ENCODE results near the gene SLC13A2. TPM values are rescaled to one million over a fixed set of nuclear protein-coding genes. Genes with fewer than 3 reads are reported as not detected.

SLC13A2 gene
- total and polyA plus RNA-seq, 2 of the 4 experiments (the other 2 are of a cell fraction): not detected

DNA sequence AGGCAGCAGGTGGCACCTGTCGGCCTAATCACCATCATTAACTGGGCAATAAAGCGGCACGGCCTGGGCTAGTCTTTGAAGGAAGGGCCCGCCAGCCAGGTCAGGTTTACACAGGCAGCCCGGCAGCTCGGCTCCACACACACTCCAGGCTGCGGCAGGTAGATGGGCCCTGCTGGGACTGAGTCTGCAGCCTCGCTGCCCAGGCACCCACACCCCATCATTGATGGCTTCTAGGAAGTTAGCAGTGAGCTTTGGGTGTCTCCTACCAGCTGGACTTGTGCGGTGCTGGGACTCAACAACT is 25.9 kb downstream of the SLC13A2 start:
- Histone ChIP-seq H2AFZ (replicated peaks; ENCODE audit: low read length, poor library complexity) (no peak overlapping the region), H2AK5ac (ENCODE audit: low read depth, low read length) (no peak overlapping the region), H3K56ac (ENCODE audit: extremely low read depth, insufficient read depth, low read length) (no peak overlapping the region), H3K23ac (ENCODE audit: low read depth, low read length) (no peak overlapping the region), H2BK120ac (ENCODE audit: low read depth, low read length) (no peak overlapping the region), H3K79me1 (ENCODE audit: low read depth in 1 of 2, low read length in 2 of 2) (no peaks in the 10 kb centered on the region), H3K14ac (replicated peaks; ENCODE audit: low read depth, low read length) (no peak overlapping the region), H3K18ac (ENCODE audit: low read depth, low read length) (no peak overlapping the region), H2BK15ac (ENCODE audit: low read depth, low read length) (no peak overlapping the region), H3K4me1 (ENCODE audit: control insufficient read depth, insufficient read depth, low read length) (no peaks in the 10 kb centered on the region), H4K20me1 (ENCODE audit: insufficient read depth, low read length) (0 out of 2 replicates have a peak, but pooled peaks cover 5% of the 10 kb centered on the region), H3K9me1 (ENCODE audit: insufficient read depth, low read length) (no peaks in the 10 kb centered on the region), H3K27me3 (ENCODE audit: control insufficient read depth, insufficient read depth, low read length) (peaks cover 46% of the 10 kb centered on the region), H2AK9ac (replicated peaks; ENCODE audit: low read depth, low read length, poor library complexity) (no peak overlapping the region), H2BK5ac (ENCODE audit: low read depth, low read length, poor library complexity, severe bottlenecking) (no peak overlapping the region), H2BK20ac (ENCODE audit: low read depth, low read length) (no peak overlapping the region), H4K5ac (ENCODE audit: low read depth, low read length) (no peak overlapping the region), H3K9ac (ENCODE audit: low read depth, low read length) (no peak overlapping the region), H3K36me3 (ENCODE audit: control insufficient read depth, insufficient read depth, low read length) (no peaks in the 10 kb centered on the region), H3K4me3 (ENCODE audit: insufficient read depth, low read depth, low read length) (no peak overlapping the region), H3K4me2 (ENCODE audit: low read depth, low read length) (no peak overlapping the region), H4K8ac (ENCODE audit: low read depth in 2 of 2, low read length in 2 of 2) (no peak overlapping the region), H3K4ac (ENCODE audit: low read depth, low read length) (no peak overlapping the region), H3K27ac (ENCODE audit: insufficient read depth, low read length) (no peak overlapping the region), H4K91ac (ENCODE audit: insufficient read depth, low read depth, low read length) (no peak overlapping the region), H3K9me3 (ENCODE audit: control insufficient read depth, insufficient read depth, low read length) (no peaks in the 10 kb centered on the region)
- TF ChIP-seq RFX5 (IDR thresholded peaks at IDR 0.05; ENCODE audit: low read depth, low read length) (no peak), BHLHE40 (IDR thresholded peaks at IDR 0.05; ENCODE audit: low read depth, low read length) (no peak), CHD1 (IDR thresholded peaks at IDR 0.05; ENCODE audit: low read depth, low read length) (no peak), RAD21 (IDR thresholded peaks at IDR 0.05; ENCODE audit: low read length) (no peak), POLR2A (IDR thresholded peaks at IDR 0.05; ENCODE audit: low read depth, low read length) (no peak), NFE2L2 (IDR thresholded peaks at IDR 0.05; ENCODE audit: low read depth, low read length) (no peak), MAFK (IDR thresholded peaks at IDR 0.05; ENCODE audit: low read depth, low read length) (no peak), FOS (IDR thresholded peaks at IDR 0.05; ENCODE audit: low read depth, low read length) (no peak), MAZ (IDR thresholded peaks at IDR 0.05; ENCODE audit: borderline replicate concordance, low read depth, low read length) (no peak), MXI1 (IDR thresholded peaks at IDR 0.05; ENCODE audit: borderline replicate concordance, low read depth, low read length) (no peak), CEBPB (IDR thresholded peaks at IDR 0.05; ENCODE audit: low read depth, low read length) (no peak), SMC3 (IDR thresholded peaks at IDR 0.05; ENCODE audit: low read depth, low read length) (no peak), RCOR1 (IDR thresholded peaks at IDR 0.05; ENCODE audit: insufficient replicate concordance, low read length) (no peak)
- TF ChIP-seq, protein P1, sequence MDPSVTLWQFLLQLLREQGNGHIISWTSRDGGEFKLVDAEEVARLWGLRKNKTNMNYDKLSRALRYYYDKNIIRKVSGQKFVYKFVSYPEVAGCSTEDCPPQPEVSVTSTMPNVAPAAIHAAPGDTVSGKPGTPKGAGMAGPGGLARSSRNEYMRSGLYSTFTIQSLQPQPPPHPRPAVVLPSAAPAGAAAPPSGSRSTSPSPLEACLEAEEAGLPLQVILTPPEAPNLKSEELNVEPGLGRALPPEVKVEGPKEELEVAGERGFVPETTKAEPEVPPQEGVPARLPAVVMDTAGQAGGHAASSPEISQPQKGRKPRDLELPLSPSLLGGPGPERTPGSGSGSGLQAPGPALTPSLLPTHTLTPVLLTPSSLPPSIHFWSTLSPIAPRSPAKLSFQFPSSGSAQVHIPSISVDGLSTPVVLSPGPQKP (IDR thresholded peaks at IDR 0.05; ENCODE audit: borderline replicate concordance, low read depth, low read length): no peak
- TF ChIP-seq, protein P2, sequence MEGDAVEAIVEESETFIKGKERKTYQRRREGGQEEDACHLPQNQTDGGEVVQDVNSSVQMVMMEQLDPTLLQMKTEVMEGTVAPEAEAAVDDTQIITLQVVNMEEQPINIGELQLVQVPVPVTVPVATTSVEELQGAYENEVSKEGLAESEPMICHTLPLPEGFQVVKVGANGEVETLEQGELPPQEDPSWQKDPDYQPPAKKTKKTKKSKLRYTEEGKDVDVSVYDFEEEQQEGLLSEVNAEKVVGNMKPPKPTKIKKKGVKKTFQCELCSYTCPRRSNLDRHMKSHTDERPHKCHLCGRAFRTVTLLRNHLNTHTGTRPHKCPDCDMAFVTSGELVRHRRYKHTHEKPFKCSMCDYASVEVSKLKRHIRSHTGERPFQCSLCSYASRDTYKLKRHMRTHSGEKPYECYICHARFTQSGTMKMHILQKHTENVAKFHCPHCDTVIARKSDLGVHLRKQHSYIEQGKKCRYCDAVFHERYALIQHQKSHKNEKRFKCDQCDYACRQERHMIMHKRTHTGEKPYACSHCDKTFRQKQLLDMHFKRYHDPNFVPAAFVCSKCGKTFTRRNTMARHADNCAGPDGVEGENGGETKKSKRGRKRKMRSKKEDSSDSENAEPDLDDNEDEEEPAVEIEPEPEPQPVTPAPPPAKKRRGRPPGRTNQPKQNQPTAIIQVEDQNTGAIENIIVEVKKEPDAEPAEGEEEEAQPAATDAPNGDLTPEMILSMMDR (conservative IDR thresholded peaks at IDR 0.05; ENCODE audit: low read depth, low read length): no peak
- TF ChIP-seq, protein P3, sequence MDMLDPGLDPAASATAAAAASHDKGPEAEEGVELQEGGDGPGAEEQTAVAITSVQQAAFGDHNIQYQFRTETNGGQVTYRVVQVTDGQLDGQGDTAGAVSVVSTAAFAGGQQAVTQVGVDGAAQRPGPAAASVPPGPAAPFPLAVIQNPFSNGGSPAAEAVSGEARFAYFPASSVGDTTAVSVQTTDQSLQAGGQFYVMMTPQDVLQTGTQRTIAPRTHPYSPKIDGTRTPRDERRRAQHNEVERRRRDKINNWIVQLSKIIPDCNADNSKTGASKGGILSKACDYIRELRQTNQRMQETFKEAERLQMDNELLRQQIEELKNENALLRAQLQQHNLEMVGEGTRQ (IDR thresholded peaks at IDR 0.05; ENCODE audit: low read depth, low read length): no peak
- no TSS peak for BruUV-seq (replicated peaks)
- intact Hi-C loops (cut with micrococcal nuclease) (no loop called here), in situ Hi-C loops (cut with MboI; ENCODE audit: low sequenced_read_pairs) (loop anchor here (5.0 to 10.0 kb wide), 2 partner anchors 38 to 115 kb away; partner anchors contain the start of gene RSKR), dilution Hi-C loops (cut with HindIII; ENCODE audit: low sequenced_read_pairs, unreplicated experiment) (no loop called here)
- DNase-seq (no peak), ATAC-seq (ENCODE audit: low read depth) (no peak)
- WGBS, 2 experiments (ENCODE audit: extremely low coverage in 2 of 2, insufficient read length in 1 of 2): 60% methylated on average over 2 of the region's 9 CpGs; no CpG with 5 or more reads in 1 of the 2 experiments
- ChIA-PET POLR2A (ENCODE audit: unreplicated experiment) (no interaction called here), CTCF (no interaction called here)
